ENCODE data around the gene TSC22D1. TPM values are rescaled to one million over a fixed set of nuclear protein-coding genes. Genes with fewer than 3 reads are reported as not detected.

Gene TSC22D1
- polyA plus RNA-seq, 1 donor (not counting 4 experiments of a cell fraction or from before 2014, with no cell fraction given): 177 TPM

- H3K27me3 ChIP-seq (ENCODE audit: control insufficient read depth, extremely low read depth, insufficient read depth, low read length): no peaks in the 10 kb centered on the region
- H3K4me2 ChIP-seq (ENCODE audit: control insufficient read depth, extremely low read depth, insufficient read depth, low read depth, low read length): no peak overlapping the region
- no peaks in the 10 kb centered on the region for H3K36me3 ChIP-seq (ENCODE audit: control insufficient read depth in 2 of 2, extremely low read depth in 1 of 2, insufficient read depth in 2 of 2, low read length in 2 of 2)
- no peaks in the 10 kb centered on the region for H4K20me1 ChIP-seq (ENCODE audit: control insufficient read depth, extremely low read depth, insufficient read depth, low read length)
- no peak overlapping the region for H3K4me3 ChIP-seq (ENCODE audit: control insufficient read depth in 2 of 3, extremely low read depth in 1 of 3, insufficient read depth in 2 of 3, low read depth in 1 of 3, low read length in 3 of 3)
- dilution Hi-C loops (cut with MboI; ENCODE audit: extremely low pct_ligation_motif_present, low sequenced_read_pairs): no loop called here
- FAIRE-seq (no peak), DNase-seq (ENCODE audit: low read depth, low spot score) (no peak)
- no peaks in the 10 kb centered on the region for H3K9me3 ChIP-seq (ENCODE audit: control insufficient read depth, low read depth, low read length)
- H3K9me1 ChIP-seq (ENCODE audit: control insufficient read depth, extremely low read depth, insufficient read depth, low read length): no peaks in the 10 kb centered on the region
- H2AFZ ChIP-seq (ENCODE audit: control insufficient read depth, low read length): no peak overlapping the region
- no peaks in the 10 kb centered on the region for H3K79me2 ChIP-seq (ENCODE audit: control insufficient read depth, insufficient read depth, low read length)
- H3K9ac ChIP-seq (ENCODE audit: control insufficient read depth, extremely low read depth, insufficient read depth, low read length): no peak overlapping the region
- TF ChIP-seq CTCF (optimal IDR thresholded peaks at IDR 0.05 in 1 of 3, IDR thresholded peaks at IDR 0.05 in 1 of 3, conservative IDR thresholded peaks at IDR 0.05 in 1 of 3; ENCODE audit: extremely low read depth in 1 of 3, insufficient read depth in 2 of 3, low read length in 3 of 3) (no peak), EZH2 (IDR thresholded peaks at IDR 0.05; ENCODE audit: low read length) (no peak)
- no peak overlapping the region for H3K27ac ChIP-seq (ENCODE audit: control insufficient read depth, insufficient read depth, low read length)
- H3K4me1 ChIP-seq (ENCODE audit: control insufficient read depth, extremely low read depth, insufficient read depth, low read length): peaks cover 16% of the 10 kb centered on the region
Measured at GRCh38 chr13:44399074-44399473, 177.1 kb downstream of the TSC22D1 start.

GRCh38 chr13:44398606-44399005 is 177.5 kb downstream of the TSC22D1 start:
- no peak for DNase-seq (ENCODE audit: low read depth, low spot score)
- TF ChIP-seq CTCF (optimal IDR thresholded peaks at IDR 0.05 in 1 of 3, IDR thresholded peaks at IDR 0.05 in 1 of 3, conservative IDR thresholded peaks at IDR 0.05 in 1 of 3; ENCODE audit: extremely low read depth in 1 of 3, insufficient read depth in 2 of 3, low read length in 3 of 3): no peak
- TF ChIP-seq EZH2 (IDR thresholded peaks at IDR 0.05; ENCODE audit: low read length): no peak
- H3K9me1 ChIP-seq (ENCODE audit: control insufficient read depth, extremely low read depth, insufficient read depth, low read length): no peaks in the 10 kb centered on the region

More at GRCh38 chr13:44398606-44399005, 177.5 kb downstream of the TSC22D1 start:
- FAIRE-seq: no peak
- Histone ChIP-seq H3K4me1 (ENCODE audit: control insufficient read depth, extremely low read depth, insufficient read depth, low read length) (peaks cover 12% of the 10 kb centered on the region), H3K79me2 (ENCODE audit: control insufficient read depth, insufficient read depth, low read length) (no peaks in the 10 kb centered on the region), H3K9ac (ENCODE audit: control insufficient read depth, extremely low read depth, insufficient read depth, low read length) (no peak overlapping the region), H3K4me2 (ENCODE audit: control insufficient read depth, extremely low read depth, insufficient read depth, low read depth, low read length) (no peak overlapping the region), H2AFZ (ENCODE audit: control insufficient read depth, low read length) (no peak overlapping the region), H3K27me3 (ENCODE audit: control insufficient read depth, extremely low read depth, insufficient read depth, low read length) (no peaks in the 10 kb centered on the region), H3K4me3 (ENCODE audit: control insufficient read depth in 2 of 3, extremely low read depth in 1 of 3, insufficient read depth in 2 of 3, low read depth in 1 of 3, low read length in 3 of 3) (no peak overlapping the region), H3K27ac (ENCODE audit: control insufficient read depth, insufficient read depth, low read length) (no peak overlapping the region), H3K36me3 (ENCODE audit: control insufficient read depth in 2 of 2, extremely low read depth in 1 of 2, insufficient read depth in 2 of 2, low read length in 2 of 2) (no peaks in the 10 kb centered on the region), H4K20me1 (ENCODE audit: control insufficient read depth, extremely low read depth, insufficient read depth, low read length) (no peaks in the 10 kb centered on the region), H3K9me3 (ENCODE audit: control insufficient read depth, low read depth, low read length) (no peaks in the 10 kb centered on the region)
- dilution Hi-C loops (cut with MboI; ENCODE audit: extremely low pct_ligation_motif_present, low sequenced_read_pairs): no loop called here

Measured in keratinocyte (primary cell).